GM18873 (cell line): Measurements from ENCODE around the gene SLCO4A1.

Experiments
- ATAC-seq: cut with Tn5 transposase; IDR thresholded peaks from one replicate; pipeline ENCODE4 v1.9.1; 2021; ENCODE audit warnings: mild to moderate bottlenecking, moderate library complexity, moderate number of reproducible peaks; ENCODE audit not compliant: unreplicated experiment, low FRiP score

The SLCO4A1 gene, protein sequence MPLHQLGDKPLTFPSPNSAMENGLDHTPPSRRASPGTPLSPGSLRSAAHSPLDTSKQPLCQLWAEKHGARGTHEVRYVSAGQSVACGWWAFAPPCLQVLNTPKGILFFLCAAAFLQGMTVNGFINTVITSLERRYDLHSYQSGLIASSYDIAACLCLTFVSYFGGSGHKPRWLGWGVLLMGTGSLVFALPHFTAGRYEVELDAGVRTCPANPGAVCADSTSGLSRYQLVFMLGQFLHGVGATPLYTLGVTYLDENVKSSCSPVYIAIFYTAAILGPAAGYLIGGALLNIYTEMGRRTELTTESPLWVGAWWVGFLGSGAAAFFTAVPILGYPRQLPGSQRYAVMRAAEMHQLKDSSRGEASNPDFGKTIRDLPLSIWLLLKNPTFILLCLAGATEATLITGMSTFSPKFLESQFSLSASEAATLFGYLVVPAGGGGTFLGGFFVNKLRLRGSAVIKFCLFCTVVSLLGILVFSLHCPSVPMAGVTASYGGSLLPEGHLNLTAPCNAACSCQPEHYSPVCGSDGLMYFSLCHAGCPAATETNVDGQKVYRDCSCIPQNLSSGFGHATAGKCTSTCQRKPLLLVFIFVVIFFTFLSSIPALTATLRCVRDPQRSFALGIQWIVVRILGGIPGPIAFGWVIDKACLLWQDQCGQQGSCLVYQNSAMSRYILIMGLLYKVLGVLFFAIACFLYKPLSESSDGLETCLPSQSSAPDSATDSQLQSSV

GRCh38 chr20:62642051-62642665 lies at the start of gene SLCO4A1:
Gene SLCO4A1 (plus strand): TSS chr20:62642503. CDS start chr20:62656455, 13,952 bp downstream.
- ATAC-seq: no peak

GRCh38 chr20:62592506-62593177 lies 49.7 kb upstream of the SLCO4A1 start:
- ATAC-seq: no peak

- ATAC-seq: no peak
These were observed 48.7 kb upstream of the SLCO4A1 start for GRCh38 chr20:62593616-62594015.

DNA sequence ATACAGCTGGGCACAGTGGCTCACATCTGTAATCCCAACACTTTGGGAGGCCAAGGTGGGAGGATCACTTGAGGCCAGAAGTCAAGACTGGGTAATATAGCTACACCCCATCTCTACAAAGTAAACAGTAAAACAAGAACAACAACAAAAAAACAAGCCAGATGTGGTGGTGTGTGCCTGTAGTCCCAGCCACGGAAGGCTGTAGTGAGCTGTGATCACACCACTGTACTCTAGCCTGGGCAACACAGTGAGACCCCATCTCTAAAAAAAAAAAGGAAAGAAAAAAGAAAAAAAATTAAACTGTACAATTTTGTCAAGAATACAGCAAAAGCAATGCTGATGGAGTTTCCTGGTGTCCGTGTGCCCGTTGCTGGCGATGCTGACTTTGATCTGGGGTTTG lies 47.2 kb upstream of the SLCO4A1 start:
- no peak for ATAC-seq

- no peak for ATAC-seq
These were observed 46.8 kb upstream of the SLCO4A1 start for GRCh38 chr20:62595491-62595890.

DNA sequence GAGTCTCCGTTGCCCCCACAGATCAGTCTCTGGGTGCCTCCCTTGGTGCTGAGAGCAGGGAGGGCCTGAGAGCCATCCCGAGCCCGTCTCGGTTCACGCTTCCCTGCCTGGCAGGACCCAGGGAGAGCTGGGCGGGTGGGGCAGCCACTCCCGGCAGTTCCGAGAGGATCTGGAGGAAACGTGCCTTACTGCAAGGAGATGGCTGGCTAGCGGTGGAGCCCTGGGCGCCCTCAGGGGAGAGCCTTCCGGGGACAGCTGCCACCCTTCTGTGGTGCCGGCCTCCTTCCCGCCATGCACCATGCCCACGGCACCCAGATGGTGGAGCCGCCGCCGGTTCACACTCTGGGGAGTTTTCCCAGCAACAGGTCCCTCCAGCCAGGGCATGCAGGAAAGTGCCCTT lies 45.8 kb upstream of the SLCO4A1 start:
- no peak for ATAC-seq

DNA sequence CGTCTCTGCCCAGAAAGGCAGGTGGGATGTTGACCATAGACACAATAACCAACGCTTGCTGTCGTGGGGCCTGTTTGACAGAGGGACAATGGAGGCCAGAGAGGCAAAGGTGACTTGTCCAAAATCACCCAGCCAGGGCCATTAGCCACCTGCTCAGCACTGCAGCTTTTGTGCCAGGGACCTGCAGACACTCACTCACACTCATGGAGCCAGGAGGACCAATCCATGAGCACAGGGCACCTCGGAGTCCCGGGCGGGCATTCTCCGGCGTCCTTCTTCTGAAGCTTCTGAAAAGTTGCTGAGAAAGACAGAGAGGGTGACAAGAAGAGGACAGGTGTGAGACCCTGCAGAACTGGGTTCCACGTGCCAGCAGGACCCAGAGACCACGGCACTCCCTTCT lies 45.4 kb upstream of the SLCO4A1 start:
- no peak for ATAC-seq

GRCh38 chr20:62597416-62598115 lies 44.7 kb upstream of the SLCO4A1 start:
- ATAC-seq: no peak

GRCh38 chr20:62598761-62599194 lies 43.5 kb upstream of the SLCO4A1 start:
- ATAC-seq: no peak

DNA sequence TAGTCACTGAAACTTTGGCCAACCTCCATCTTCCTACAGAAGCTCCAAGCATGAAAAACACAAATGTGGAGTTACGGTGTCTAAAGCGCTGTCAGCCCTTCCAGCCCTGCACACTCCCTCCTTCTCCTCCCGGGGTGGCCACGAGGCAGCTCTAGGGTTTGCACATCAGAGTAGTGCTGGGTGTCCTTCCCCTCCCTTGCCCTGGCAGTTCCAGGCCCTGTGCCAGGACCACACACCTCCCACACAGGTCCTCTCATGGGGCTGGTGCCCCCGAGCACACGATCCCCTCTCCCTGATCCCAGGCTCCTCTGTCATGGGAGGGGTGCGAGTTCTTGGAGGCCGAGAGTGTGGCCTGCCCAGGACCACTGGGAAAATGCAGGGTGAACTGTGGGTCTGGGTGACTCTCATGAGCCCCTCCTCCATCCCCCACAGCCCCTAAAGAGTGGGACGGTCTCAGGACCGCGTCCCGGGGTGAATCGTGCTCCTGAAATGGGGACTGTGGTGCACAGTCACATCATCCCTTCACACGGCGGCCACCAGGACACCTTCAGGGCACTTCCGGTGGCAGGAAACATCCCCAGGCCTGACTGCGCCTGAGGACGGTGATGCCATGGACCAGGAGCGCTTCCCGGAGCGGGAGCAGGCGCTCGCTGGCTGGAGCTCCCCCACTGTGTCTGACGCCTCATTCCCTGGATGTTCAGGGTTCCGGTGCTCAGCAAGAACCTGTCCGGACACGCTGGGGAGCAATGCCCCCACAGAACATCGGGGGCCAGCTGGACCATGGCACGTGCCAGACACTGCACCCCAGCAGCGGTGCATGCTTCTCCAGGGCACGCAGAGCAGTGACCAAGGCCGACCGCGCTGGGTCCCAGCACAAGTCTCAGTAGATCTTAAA lies 42.8 kb upstream of the SLCO4A1 start:
- no peak for ATAC-seq

DNA sequence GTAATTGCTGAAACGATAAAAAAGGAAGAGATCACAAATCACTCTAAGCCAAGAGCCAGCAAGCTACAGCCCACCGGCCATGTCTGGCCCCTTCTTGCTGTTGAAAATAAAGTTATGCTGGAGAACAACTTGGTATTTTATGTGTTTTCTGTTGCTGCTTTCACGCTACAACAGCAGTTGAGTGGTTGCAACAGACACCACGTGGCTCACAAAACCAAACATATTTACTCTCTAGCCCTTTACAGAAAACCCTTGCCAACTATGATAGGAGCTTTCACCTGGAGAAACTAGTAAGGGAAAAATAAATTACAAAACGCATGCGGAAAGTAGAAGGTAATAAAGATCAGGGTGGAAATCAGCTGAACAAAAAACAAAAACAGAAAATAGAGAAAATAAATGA lies 41.1 kb upstream of the SLCO4A1 start:
- ATAC-seq: no peak

DNA sequence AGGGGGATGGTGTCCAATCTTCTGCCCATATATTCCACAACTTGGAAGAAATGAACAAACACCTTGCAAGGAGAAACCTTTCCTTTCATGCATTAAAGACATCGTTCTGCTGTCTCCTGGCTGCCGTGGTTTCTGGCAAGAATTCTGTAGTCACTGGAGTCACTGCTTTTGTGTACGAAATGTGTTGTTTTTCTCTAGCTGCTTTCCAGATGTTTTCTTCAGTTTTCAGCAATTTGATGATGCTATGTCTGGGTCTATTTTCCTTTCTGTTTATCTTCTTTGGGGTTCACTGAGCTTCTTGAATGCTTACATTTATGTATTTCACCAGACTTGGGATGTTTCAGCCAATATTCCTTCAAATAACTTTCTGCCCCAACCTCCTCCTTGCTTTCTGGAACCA lies 40.6 kb upstream of the SLCO4A1 start:
- ATAC-seq: no peak

- no peak for ATAC-seq
These were observed 39.8 kb upstream of the SLCO4A1 start for GRCh38 chr20:62602550-62602949.

GRCh38 chr20:62603021-62603906 lies 39.0 kb upstream of the SLCO4A1 start:
- ATAC-seq: no peak

DNA sequence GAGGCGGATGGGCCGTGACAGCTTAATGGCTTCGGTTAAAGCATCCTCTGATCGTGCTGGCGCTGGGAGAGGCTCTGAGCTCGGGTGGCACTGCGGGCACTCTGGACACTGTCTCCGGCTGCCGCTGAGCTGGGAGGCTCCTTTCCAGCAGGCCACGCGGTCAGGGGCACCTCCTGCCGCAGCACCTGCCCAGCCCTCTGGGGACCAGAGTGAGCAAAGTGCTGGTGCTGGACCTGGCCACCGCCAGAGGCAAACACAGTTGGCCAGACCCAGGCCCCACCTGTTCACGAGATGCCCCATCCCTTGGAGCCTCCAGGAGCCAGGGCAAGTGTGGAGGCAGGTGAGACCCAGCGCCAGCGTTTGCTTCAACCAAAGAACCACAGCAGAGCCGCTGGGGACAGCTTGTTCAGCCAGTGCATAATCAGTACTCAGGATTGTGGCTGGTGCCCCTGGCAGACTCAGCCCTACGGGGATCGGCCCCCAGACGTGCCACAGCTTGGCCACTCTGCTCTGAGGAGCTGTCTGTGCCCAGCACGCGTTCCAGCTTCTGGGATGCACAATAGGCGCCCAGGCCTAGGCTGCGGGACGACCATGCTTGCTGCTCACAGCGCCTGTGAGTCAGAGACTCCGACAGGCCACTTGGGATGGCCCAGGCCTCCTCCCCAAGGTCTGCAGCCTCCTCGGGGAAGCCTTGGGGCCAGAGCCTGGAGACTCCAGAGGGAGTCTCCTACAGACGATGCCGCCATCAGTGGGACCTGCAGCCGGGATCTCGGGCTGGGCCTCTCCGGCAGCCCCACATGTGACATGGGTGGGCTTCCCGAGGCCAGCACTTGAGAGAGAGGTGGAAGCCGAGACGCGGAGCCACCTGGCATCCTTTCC lies 38.2 kb upstream of the SLCO4A1 start:
- ATAC-seq: no peak

DNA sequence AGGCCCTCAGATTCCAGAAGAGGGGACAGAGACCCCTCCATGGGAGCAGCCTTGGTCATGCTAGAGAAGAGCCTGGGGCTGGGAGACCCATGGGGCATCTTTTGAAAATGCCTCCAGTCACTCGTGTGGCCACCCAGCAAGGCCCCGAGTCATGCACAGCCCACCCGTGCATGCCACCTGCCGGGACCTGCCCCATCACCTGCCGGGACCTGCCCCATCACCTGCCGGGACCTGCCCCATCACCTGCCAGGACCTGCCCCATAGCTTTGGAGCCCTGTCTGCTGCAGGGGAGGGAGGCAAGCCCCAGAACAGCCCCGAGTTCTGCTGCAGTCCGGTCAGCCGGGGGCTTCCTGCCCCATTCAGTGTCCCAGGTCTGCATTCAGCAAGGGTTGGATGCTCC lies 37.5 kb upstream of the SLCO4A1 start:
- ATAC-seq: no peak

DNA sequence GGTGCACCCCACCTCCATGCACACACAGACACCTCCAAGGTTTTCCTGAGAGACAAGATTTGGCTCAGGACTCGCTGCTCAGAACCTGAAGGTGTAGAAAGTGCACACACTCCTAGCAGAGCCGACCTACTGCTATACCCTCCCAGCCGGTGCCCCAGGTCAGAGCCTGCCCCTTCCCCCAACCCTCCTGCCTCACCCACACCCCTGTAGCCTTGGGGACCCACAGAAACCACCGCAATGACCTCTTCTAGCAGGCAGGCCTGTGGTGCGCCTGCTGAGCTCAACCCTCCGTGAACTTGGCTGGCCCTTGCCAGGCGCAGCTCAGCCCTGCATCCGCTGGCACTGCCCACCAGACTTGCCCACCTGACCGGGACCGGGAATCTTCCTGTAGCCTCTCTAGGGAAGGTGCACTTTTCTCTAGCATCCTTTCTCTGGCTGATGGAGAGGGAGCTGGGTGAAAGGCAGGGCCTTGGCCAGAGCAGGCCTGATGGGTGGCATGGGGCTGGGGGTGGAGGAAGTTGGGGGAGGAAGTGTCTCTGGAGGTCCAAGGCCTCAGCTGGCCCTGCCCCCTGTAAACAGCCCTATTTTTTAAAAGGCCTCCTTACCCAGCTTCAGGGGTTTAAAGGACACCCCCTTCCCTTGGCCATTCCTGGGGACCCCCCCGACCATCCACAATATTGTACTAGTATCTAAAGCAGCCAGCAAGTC lies 36.9 kb upstream of the SLCO4A1 start:
- ATAC-seq: no peak
